HG02852 (cell line): ENCODE measurements around the gene PIGN.

Source experiments
- ATAC-seq: cut with Tn5 transposase; IDR thresholded peaks from one replicate; pipeline ENCODE4 v1.9.1; 2021; ENCODE audit warnings: mild to moderate bottlenecking, moderate library complexity; ENCODE audit not compliant: unreplicated experiment

Gene PIGN

DNA sequence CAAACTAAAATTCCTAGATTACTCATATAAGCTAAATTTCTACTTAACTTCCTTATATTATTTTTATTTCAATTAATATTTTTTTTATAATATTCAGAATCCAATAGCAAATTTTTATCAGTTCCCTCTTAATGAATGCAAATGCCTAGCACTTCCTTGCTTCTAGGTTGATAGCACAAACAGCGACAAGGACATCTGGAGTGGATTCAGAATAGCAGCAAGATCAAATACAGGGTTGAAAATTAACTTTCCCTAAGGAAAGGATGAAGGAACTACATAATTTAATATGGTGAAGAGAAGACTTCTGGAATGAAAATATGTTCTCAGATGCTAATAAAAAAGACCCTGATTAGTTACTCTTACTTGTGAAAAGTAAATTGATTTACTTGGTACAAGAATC, 64.5 kb downstream of the PIGN start:
- ATAC-seq, result no peak

GRCh38 chr18:62119884-62120283, 67.0 kb downstream of the PIGN start:
- ATAC-seq, result no peak

GRCh38 chr18:62118328-62118727, 68.5 kb downstream of the PIGN start:
- ATAC-seq, result no peak

DNA sequence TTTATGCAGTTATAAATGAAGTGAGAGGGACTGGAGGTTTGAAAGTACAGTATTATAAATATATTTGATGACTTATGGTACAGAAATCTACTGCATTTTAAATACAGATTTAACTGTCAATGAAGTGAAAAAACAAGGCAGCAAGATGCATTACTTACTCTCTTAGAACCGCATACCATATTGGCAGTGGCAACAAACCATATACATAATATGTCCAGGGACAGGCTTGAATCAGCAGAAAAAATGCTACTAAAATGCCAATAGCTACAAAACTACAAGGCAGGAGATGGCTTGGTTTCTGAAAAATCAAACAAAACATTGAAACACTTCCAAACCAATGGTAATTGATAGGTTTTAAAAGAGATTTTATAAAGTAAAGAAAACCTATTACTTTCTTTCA, 77.2 kb downstream of the PIGN start:
- ATAC-seq, result no peak

DNA sequence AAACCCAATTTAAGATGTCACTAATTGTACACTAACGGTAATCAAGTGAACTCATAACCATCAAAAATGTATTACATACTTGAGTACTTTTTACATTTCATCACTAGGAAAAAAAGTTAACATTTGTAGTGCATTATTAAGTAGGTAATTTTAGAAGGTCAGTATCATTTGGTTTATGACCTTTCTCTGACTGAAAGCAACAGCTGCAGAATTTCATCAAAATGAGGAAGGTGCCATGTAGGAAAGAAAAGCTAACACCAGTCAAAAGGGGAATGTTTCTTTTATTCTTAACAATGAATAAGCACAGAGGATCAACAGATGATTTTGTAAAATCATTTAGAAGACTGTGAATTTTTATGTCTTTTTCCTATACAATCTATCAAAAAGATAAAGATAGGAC, 79.0 kb downstream of the PIGN start:
- no peak for ATAC-seq

DNA sequence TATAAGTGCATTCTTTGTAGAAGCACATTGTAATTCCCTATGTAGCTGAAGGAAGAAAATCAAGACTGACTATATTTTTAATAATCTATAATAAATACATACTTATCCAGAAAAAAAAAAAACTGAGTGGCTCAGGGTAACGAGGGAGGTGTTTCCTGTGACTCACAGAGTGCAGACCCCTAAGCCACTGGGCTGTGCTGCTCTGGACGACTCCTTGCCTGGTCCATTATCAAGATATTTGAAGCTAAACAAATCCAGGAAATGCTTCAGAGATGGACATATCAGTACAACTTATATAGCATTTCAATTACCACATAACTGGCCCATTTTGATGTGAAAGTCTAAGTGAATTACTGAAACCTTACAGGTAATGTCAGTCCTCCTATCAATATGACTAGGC, 80.6 kb downstream of the PIGN start:
- ATAC-seq, result no peak

GRCh38 chr18:62105376-62105775, 81.5 kb downstream of the PIGN start:
- ATAC-seq, result no peak

- ATAC-seq, result peak; percentile 87
These were observed 84.6 kb downstream of the PIGN start for GRCh38 chr18:62102221-62102620.

- ATAC-seq, result no peak
These were observed 85.5 kb downstream of the PIGN start for GRCh38 chr18:62101321-62101721.

GRCh38 chr18:62098960-62099359, 87.9 kb downstream of the PIGN start:
- no peak for ATAC-seq

GRCh38 chr18:62097698-62098097, 89.2 kb downstream of the PIGN start:
- ATAC-seq, result no peak

GRCh38 chr18:62091487-62092120, 95.3 kb downstream of the PIGN start:
- no peak for ATAC-seq

DNA sequence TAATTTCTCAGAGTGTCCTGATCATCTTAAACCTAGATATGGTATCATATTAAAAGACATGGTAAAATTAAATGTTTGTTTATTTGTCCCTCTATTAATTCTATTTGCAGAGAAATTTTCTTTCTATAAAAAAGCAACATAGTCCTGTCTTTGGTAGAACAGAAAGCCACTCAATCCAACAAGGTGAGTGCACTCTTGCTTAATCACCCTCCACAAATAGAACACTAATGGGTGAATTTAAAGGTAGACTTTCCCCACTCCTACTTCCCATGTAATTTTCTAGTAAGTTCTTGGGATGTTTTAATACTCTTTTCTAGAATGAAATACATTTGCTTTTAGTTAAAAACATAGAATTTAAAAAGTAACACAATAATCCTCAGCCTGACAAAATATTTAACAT, 97.7 kb downstream of the PIGN start:
- ATAC-seq, result no peak

DNA sequence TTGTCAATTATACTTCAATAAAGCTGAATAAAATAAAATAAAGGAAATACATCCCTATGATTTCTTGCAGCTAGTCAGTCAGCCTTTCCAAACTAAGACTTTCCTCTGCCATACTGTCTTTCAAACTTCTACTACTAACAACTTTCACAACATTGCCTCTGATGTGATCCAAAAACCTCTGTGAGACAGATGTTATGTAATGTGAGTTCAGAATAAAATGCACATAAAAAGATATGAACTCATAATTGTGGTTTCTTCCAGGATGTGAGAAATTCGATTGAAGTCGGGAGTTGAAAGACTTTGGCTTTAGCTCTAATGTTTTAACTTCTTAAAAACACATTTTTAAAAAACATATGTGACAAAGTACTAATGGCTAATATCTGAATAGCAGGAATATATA, 98.7 kb downstream of the PIGN start:
- no peak for ATAC-seq

DNA sequence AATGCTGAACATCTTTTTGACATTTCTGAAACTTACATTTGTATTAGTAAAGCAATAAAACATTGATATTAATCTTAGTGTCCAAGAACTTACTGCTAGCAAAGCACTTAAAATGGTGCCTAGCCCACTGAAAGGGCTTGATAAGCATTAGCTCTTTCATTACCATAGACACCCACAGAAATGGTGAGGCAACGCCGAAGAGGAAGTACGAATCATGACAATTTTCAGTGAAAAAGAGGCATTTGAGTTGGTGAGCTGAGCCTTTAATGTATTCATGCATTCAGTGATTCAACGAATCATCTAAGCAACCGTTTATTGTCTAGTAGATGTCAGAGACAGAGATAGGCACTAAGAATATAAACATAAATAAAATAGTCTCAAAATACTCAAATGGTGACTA, 101.1 kb downstream of the PIGN start:
- no peak for ATAC-seq

DNA sequence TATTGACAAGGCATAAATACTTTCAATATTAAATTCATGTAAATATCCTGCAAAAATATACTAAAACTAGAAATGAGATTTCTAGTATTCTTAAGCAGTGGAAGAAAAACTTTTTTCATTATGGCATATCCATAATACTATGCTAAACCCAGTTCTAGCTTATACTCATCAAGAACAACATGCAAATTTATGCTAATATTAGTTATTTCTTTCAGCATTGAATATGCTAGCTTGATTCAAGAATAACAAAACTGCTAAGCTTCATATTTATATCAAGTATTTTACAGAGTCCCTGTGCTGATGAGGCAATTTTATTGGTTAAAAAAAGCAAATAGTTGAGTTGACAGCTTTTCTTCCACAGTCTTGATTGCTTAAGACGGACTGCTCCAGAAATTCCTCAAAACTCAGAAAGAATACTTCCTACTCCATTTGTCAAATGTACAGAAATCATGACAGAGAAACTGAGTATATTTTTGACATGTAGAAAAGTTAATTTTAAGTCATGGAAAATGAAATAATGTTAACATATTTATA, 105.0 kb downstream of the PIGN start:
- ATAC-seq, result no peak

GRCh38 chr18:62081248-62081647, 105.6 kb downstream of the PIGN start:
- ATAC-seq, result no peak

DNA sequence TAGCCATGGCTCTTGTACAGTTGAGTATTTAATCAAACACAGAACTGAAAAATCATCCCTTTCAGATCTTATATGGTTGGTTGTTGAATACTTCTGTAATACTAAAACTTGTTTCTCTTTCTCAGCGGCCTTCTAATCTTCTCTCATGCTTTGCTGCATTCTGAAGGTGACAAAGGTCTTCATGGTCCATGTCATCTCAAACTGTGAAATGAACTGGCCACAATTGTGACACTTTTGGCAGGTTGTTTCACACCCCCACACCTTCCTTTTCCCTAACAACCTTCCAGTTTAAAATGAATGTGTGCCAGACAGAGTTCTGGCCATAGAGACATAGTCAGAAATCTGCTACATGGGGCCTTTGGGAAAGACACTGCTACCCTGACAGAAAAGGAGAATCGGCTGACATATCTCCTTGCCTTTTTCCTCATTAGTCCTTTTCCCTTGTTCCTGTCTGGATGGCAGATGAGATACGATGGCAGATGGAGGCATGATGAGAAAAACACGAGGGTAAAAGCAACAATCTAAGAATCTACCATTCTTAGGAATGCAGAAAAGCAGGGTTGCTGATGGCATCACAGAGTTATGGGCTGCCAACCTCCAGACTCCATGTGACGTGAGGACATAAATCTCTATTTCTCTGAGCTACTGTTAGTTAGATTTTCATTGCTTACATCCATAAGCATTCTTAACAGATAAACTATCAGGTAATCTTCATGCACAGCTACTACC, 106.5 kb downstream of the PIGN start:
- peak; percentile 61 for ATAC-seq

GRCh38 chr18:62073461-62074281, 113.2 kb downstream of the PIGN start:
- no peak for ATAC-seq

GRCh38 chr18:62072370-62072769, 114.5 kb downstream of the PIGN start:
- ATAC-seq, result no peak

- no peak for ATAC-seq
These were observed 115.8 kb downstream of the PIGN start for GRCh38 chr18:62071071-62071470.

DNA sequence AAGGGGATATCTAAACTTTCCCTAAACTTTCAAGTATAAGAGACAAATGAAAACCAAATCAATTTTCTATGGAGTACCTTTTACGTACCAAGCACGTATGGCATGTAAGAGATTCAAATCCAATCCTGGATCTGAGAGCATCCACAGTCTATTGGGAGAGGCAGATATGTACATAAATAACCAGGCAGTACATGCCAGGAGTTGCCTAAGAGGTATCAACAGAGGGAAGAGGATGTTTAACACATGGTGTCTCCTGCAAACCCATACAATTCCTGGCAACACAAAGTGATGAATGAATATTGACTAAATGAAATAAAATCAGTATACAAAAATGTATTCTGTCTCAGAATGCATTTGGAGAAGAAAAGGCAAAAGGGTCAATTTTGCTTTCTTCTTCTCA, 116.6 kb downstream of the PIGN start:
- ATAC-seq, result no peak
